RWPE1 (cell line): Measurements from ENCODE around the gene HCN4.

Experiments used
- CTCF ChIA-PET: fragments of 350-600 bp; sonication (Branson Sonifier 250); formaldehyde crosslinking; extraction: SDS; loops from one replicate; lab custom pipeline; 2021; lab: Yijun Ruan, JAX
- POLR2A ChIA-PET: fragments of 400-600 bp; formaldehyde crosslinking; extraction: SDS; loops from one replicate; lab custom pipeline; 2020; ENCODE audit warnings: antibody characterized with exemption; ENCODE audit not compliant: low non-redundant PET; lab: Yijun Ruan, JAX
- DNase-seq: peaks from one replicate; pipeline ENCODE4 v3.0.0; 2012; ENCODE audit warnings: low spot score
- H3K27ac ChIP-seq: fragments of 450-650 bp; 2 replicates; pipeline ENCODE4 v1.5.1; 2017
- CTCF ChIP-seq: fragments of 450-650 bp; conservative IDR thresholded peaks from 2 replicates; pipeline ENCODE4 v1.5.1; 2017; ENCODE audit warnings: low read depth, mild to moderate bottlenecking

The HCN4 gene

DNA sequence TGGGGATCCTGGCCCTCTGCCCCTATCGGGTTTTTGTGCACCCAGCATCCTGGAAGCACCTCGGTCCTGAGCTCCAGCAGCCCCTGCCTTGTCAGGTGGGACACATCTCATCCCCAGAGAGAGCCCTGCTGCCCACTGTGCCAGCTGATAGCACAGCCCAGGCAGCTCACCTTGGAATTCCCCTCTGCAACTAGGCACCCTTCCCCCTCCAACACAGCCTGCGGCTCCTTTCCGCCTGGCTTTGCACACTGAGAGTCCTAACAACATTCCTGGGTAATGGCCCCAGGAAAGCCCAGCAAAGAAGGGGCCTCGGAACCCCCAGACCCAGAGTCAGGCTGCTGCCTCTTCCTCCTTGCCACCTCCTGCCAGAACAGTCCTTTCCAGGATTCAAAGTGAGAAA, 5.9 kb downstream of the HCN4 start:
- DNase-seq, result no peak
- ChIA-PET POLR2A (no interaction called here), CTCF (no interaction called here)
- TF ChIP-seq CTCF, result no peak
- H3K27ac ChIP-seq, result no peak overlapping the region

DNA sequence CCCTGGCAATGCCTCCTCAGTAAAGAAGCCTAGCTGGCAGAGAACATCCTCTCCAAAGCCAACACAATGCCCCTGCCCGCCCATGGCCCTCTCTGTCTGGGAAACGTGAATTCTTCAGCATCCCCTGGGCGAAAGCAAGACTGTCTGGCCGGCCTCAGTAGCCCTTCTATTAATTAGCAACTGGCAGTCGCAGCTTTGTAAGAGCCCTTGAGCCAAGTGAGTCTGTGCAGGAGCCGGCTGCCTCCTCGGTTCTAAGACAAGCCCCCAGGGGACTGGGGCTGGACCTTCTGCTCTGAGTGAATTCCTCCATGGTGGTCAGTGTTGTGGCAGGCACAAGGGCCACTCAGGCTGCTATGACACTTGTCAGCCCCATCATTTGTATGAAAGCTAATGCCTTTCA, 7.4 kb downstream of the HCN4 start:
- TF ChIP-seq CTCF, result no peak
- ChIA-PET POLR2A (no interaction called here), CTCF (no interaction called here)
- H3K27ac ChIP-seq, result no peak overlapping the region
- DNase-seq, result no peak

- no peak for DNase-seq
- TF ChIP-seq CTCF, result no peak
- CTCF ChIA-PET, result no interaction called here
- POLR2A ChIA-PET, result no interaction called here
- H3K27ac ChIP-seq, result no peak overlapping the region
These were observed 9.1 kb downstream of the HCN4 start for GRCh38 chr15:73359651-73360050.

DNA sequence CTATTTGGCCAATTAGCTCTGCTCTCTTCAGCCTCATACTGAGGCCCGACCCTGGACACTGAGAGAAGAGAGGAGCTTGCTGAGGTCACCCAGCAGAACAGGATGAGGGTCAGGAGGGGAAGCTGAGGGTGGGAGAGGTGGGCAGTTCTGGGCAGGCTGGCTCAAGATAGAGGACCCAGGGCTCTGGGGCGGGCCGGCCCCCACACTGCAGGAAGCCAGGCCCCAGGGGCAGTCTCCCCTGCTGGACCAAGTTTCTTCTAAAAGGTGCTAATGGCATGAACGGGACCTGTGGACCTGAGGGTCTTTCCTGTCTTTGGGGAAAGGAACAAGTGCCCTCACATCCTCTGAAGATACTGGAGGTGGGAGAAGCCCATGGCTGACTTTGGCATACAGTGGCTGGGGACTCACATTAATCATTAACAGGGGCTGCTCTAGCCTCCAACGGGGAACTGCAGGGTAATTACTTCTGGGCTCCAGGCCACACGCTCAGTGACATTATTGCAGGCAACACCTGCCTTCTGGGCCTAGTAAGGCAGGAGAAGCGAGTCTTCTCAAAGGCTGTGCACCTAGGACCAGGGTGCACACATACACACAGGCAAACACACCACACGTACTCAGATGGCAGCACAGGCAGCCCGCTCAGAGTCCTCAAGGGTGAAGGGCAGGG, 10.6 kb downstream of the HCN4 start:
- no peak for DNase-seq
- CTCF ChIA-PET, result interaction anchor here (0.6 to 0.7 kb wide), 3 partner anchors 11 to 901 kb away, joined by 3 read pairs; partner anchors contain the start of gene HCN4
- no peak for TF ChIP-seq CTCF
- no peak overlapping the region for H3K27ac ChIP-seq
- POLR2A ChIA-PET, result no interaction called here

- ChIA-PET CTCF (interaction anchor here (0.6 kb wide), 1 partner anchor 890 kb away, joined by 5 read pairs; no protein-coding TSS in a partner anchor), POLR2A (interaction anchor here (0.6 kb wide), 1 partner anchor 17 kb away, joined by 3 read pairs; no protein-coding TSS in a partner anchor)
- TF ChIP-seq CTCF, result no peak
- DNase-seq, result no peak
- no peak overlapping the region for H3K27ac ChIP-seq
These were observed 13.0 kb downstream of the HCN4 start for GRCh38 chr15:73355612-73356265.

DNA sequence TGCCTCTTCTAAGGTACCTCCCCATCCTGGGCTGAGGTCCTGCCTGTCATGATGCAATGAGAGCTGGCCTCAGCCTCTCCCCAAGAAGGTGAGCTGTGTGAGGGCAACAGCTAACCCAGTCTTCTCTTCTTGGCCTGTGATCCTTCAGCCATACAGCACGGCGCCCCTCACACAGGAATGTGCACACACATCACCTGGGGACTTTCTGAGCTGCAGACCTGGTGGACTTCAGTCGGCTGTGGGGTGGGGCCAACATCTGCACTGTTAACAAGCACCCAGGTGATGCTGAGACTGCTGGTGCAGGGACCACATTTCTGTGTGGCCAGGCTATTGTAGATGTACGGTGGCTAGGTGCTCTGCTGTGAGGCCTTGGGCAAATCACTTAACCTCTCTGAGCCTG, 14.5 kb downstream of the HCN4 start:
- TF ChIP-seq CTCF, result no peak
- ChIA-PET POLR2A (interaction anchor here (0.6 kb wide), 1 partner anchor 241 kb away, joined by 14 read pairs; no protein-coding TSS in a partner anchor), CTCF (no interaction called here)
- no peak for DNase-seq
- no peak overlapping the region for H3K27ac ChIP-seq
